Neural cell (in vitro differentiated cells): ENCODE data around the gene KLHL30. TPM values are rescaled to one million over a fixed set of nuclear protein-coding genes. Genes with fewer than 3 reads are reported as not detected.

Experiments used
- H2AFZ ChIP-seq: fragments of 200-600, 300-800 bp; sonication (generic), shearing (Covaris generic); 2 replicates; pipeline ENCODE4 v1.6.0; 2014; ENCODE audit warnings: low read depth, mild to moderate bottlenecking, antibody characterized with exemption, low read length, moderate library complexity
- H3F3A ChIP-seq: fragments of 200-600 bp; shearing (Covaris generic); 2 replicates; pipeline ENCODE4 v1.6.1; 2016; ENCODE audit warnings: mild to moderate bottlenecking, moderate library complexity, mixed read lengths, antibody characterized with exemption, low read length; ENCODE audit not compliant: insufficient read depth, poor library complexity, severe bottlenecking
- H3K27ac ChIP-seq: fragments of 200-600, 300-800 bp; sonication (generic), shearing (Covaris generic); 2 replicates; pipeline ENCODE4 v1.5.1; 2014; ENCODE audit warnings: mild to moderate bottlenecking, low read length, moderate library complexity
- H3K27me3 ChIP-seq: fragments of 300-800, 200-600 bp; sonication (generic), shearing (Covaris generic); 2 replicates; pipeline ENCODE4 v1.6.0; 2014; ENCODE audit warnings: mild to moderate bottlenecking, low read depth, low read length, moderate library complexity; ENCODE audit not compliant: insufficient read depth
- H3K36me3 ChIP-seq: fragments of 300-800, 200-600 bp; sonication (generic), shearing (Covaris generic); 2 replicates; pipeline ENCODE4 v1.5.1; 2014; ENCODE audit warnings: mild to moderate bottlenecking, antibody characterized with exemption, low read length, moderate library complexity; ENCODE audit not compliant: insufficient read depth
- H3K4me2 ChIP-seq: fragments of 300-800, 200-600 bp; sonication (generic), shearing (Covaris generic); 2 replicates; pipeline ENCODE4 v1.6.0; 2014; ENCODE audit warnings: mild to moderate bottlenecking, low read length
- H3K4me3 ChIP-seq: fragments of 300-800, 200-600 bp; sonication (generic), shearing (Covaris generic); 2 replicates; pipeline ENCODE4 v1.5.1; 2014; ENCODE audit warnings: mild to moderate bottlenecking, low read length, moderate library complexity
- H3K79me2 ChIP-seq: fragments of 200-600 bp; shearing (Covaris generic); replicated peaks from 2 replicates; pipeline ENCODE4 v1.6.0; 2014; ENCODE audit warnings: mild to moderate bottlenecking, low read length, moderate library complexity; ENCODE audit not compliant: insufficient read depth
- H3K9ac ChIP-seq: fragments of 300-800, 200-600 bp; sonication (generic), shearing (Covaris generic); 2 replicates; pipeline ENCODE4 v1.6.1; 2016; ENCODE audit warnings: mild to moderate bottlenecking, low read length, mixed read lengths
- H3K9me2 ChIP-seq: fragments of 200-600 bp; shearing (Covaris generic); 2 replicates; pipeline ENCODE4 v1.6.1; 2016; ENCODE audit warnings: mild to moderate bottlenecking, low read length, mixed read lengths; ENCODE audit not compliant: insufficient read depth
- H3K9me3 ChIP-seq: fragments of 200-600, 300-800 bp; sonication (generic), shearing (Covaris generic); 2 replicates; pipeline ENCODE4 v1.6.1; 2016; ENCODE audit warnings: mild to moderate bottlenecking, mixed run types, low read length, moderate library complexity, mixed read lengths
- H4K20me1 ChIP-seq: fragments of 200-600 bp; shearing (Covaris generic); 2 replicates; pipeline ENCODE4 v1.6.1; 2016; ENCODE audit warnings: mild to moderate bottlenecking, mixed run types; ENCODE audit not compliant: insufficient read depth
- EP300 ChIP-seq: fragments of 450-650 bp; conservative IDR thresholded peaks from 2 replicates; pipeline ENCODE4 v1.6.1; 2014; ENCODE audit warnings: antibody characterized with exemption, mild to moderate bottlenecking, moderate library complexity; ENCODE audit not compliant: poor library complexity, severe bottlenecking
- EZH2 ChIP-seq: fragments of 200-600, 300-800 bp; shearing (Covaris generic), sonication (generic); IDR thresholded peaks from 2 replicates; pipeline ENCODE4 v1.6.1; 2014; ENCODE audit warnings: antibody characterized with exemption, low read length, borderline replicate concordance, mild to moderate bottlenecking; ENCODE audit not compliant: insufficient read depth, poor library complexity, severe bottlenecking
- MXI1 ChIP-seq: fragments of 450-650 bp; conservative IDR thresholded peaks from 2 replicates; pipeline ENCODE4 v1.6.1; 2014; ENCODE audit warnings: antibody characterized with exemption, mild to moderate bottlenecking; ENCODE audit not compliant: poor library complexity, severe bottlenecking
- POLR2AphosphoS5 ChIP-seq: IDR thresholded peaks from 2 replicates; pipeline ENCODE4 v1.6.1; 2012
- RAD21 ChIP-seq: fragments of 450-650 bp; conservative IDR thresholded peaks from 2 replicates; pipeline ENCODE4 v1.6.1; 2014; ENCODE audit warnings: antibody characterized with exemption, mild to moderate bottlenecking, moderate library complexity
- SMC3 ChIP-seq: fragments of 450-650 bp; conservative IDR thresholded peaks from 2 replicates; pipeline ENCODE4 v1.6.1; 2014; ENCODE audit warnings: antibody characterized with exemption, mild to moderate bottlenecking, moderate library complexity; ENCODE audit not compliant: poor library complexity
- TAF1 ChIP-seq: IDR thresholded peaks from 2 replicates; pipeline ENCODE4 v1.6.1; 2012; ENCODE audit warnings: low read depth
- polyA plus RNA-seq: library from polyadenylated mRNA; depleted of rRNA; stranded (reverse); fragments of >200 nt; gene quantifications from 2 replicates; pipeline ENCODE4 v1.2.3, GENCODE V29; 2014
- TF ChIP-seq, protein P1 (sequence below): fragments of 450-650 bp; IDR thresholded peaks from 2 replicates; pipeline ENCODE4 v1.5.1; 2014; ENCODE audit warnings: antibody characterized with exemption, mild to moderate bottlenecking, moderate library complexity; ENCODE audit not compliant: poor library complexity, severe bottlenecking
- TF ChIP-seq, protein P2 (sequence below): IDR thresholded peaks from 2 replicates; pipeline ENCODE4 v1.6.1; 2012; ENCODE audit warnings: borderline replicate concordance

Gene KLHL30
- polyA plus RNA-seq, 1 donor from 2014 or later: not detected

GRCh38 chr2:238159661-238160205, 21.3 kb downstream of the KLHL30 start:
- Histone ChIP-seq H3K4me2 (no peak overlapping the region), H3K27ac (no peak overlapping the region), H4K20me1 (no peaks in the 10 kb centered on the region), H3K9me2 (no peaks in the 10 kb centered on the region), H2AFZ (no peak overlapping the region), H3F3A (no peaks in the 10 kb centered on the region), H3K9me3 (no peaks in the 10 kb centered on the region), H3K9ac (no peak overlapping the region), H3K36me3 (no peaks in the 10 kb centered on the region), H3K4me3 (no peak overlapping the region), H3K79me2 (no peaks in the 10 kb centered on the region), H3K27me3 (peaks cover 44% of the 10 kb centered on the region)
- TF ChIP-seq SMC3 (no peak), RAD21 (no peak), POLR2AphosphoS5 (no peak), TAF1 (no peak), EP300 (no peak), MXI1 (no peak), EZH2 (no peak)
- TF ChIP-seq, protein P1, sequence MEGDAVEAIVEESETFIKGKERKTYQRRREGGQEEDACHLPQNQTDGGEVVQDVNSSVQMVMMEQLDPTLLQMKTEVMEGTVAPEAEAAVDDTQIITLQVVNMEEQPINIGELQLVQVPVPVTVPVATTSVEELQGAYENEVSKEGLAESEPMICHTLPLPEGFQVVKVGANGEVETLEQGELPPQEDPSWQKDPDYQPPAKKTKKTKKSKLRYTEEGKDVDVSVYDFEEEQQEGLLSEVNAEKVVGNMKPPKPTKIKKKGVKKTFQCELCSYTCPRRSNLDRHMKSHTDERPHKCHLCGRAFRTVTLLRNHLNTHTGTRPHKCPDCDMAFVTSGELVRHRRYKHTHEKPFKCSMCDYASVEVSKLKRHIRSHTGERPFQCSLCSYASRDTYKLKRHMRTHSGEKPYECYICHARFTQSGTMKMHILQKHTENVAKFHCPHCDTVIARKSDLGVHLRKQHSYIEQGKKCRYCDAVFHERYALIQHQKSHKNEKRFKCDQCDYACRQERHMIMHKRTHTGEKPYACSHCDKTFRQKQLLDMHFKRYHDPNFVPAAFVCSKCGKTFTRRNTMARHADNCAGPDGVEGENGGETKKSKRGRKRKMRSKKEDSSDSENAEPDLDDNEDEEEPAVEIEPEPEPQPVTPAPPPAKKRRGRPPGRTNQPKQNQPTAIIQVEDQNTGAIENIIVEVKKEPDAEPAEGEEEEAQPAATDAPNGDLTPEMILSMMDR: no peak
- TF ChIP-seq, protein P2, sequence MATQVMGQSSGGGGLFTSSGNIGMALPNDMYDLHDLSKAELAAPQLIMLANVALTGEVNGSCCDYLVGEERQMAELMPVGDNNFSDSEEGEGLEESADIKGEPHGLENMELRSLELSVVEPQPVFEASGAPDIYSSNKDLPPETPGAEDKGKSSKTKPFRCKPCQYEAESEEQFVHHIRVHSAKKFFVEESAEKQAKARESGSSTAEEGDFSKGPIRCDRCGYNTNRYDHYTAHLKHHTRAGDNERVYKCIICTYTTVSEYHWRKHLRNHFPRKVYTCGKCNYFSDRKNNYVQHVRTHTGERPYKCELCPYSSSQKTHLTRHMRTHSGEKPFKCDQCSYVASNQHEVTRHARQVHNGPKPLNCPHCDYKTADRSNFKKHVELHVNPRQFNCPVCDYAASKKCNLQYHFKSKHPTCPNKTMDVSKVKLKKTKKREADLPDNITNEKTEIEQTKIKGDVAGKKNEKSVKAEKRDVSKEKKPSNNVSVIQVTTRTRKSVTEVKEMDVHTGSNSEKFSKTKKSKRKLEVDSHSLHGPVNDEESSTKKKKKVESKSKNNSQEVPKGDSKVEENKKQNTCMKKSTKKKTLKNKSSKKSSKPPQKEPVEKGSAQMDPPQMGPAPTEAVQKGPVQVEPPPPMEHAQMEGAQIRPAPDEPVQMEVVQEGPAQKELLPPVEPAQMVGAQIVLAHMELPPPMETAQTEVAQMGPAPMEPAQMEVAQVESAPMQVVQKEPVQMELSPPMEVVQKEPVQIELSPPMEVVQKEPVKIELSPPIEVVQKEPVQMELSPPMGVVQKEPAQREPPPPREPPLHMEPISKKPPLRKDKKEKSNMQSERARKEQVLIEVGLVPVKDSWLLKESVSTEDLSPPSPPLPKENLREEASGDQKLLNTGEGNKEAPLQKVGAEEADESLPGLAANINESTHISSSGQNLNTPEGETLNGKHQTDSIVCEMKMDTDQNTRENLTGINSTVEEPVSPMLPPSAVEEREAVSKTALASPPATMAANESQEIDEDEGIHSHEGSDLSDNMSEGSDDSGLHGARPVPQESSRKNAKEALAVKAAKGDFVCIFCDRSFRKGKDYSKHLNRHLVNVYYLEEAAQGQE: no peak

DNA sequence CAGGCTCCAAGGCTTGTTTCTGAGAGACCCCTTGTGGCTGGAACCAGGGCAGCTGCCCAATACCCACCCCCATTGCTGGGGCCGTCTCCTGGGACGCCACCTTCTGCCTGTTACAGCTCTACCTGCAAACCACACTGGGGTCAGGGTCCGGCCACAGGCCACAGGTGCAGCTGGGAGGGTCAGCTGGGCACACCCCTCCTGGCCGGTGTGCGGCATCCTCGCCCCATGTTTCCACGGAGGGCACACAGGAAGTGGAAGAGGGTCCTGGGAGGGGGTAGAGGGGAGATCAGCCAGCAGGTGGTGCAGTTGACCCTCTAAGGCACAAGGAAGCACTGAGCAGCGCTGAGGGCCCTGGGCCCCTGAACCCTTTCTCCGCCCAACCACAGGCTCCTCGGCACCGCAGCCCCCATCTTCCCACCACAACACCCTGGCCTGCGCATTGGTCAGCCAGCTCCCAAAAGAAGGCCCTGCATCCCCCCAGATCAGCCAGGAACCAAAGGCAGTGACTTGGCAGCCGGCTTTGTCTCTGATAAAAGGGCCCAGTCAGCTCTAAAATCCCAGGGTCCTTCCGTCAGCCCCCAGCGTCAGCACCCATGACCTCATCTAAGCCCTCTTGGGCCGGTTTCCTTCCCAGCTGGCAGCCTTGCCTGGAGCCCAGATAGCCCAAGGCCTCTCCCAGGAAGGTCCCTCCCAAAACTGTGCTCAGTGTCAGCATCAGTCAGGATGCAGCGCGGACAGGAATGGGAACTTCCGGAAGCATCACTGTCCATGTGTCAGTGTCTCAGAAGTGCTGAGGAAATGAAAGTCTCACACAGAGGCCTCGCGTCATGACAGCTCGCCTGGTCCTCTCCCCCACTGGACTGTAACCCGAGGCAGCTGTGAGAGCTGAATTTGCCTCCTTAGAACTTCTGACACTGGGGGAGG, 22.0 kb downstream of the KLHL30 start:
- no peaks in the 10 kb centered on the region for H3K79me2 ChIP-seq
- no peak overlapping the region for H3K9ac ChIP-seq
- no peak overlapping the region for H3K27ac ChIP-seq
- H3F3A ChIP-seq: no peaks in the 10 kb centered on the region
- H3K9me3 ChIP-seq: no peaks in the 10 kb centered on the region
- peaks cover 50% of the 10 kb centered on the region for H3K27me3 ChIP-seq
- no peak overlapping the region for H2AFZ ChIP-seq
- no peaks in the 10 kb centered on the region for H3K9me2 ChIP-seq
- H3K4me2 ChIP-seq: no peak overlapping the region
- no peaks in the 10 kb centered on the region for H4K20me1 ChIP-seq
- no peak overlapping the region for H3K4me3 ChIP-seq
- TF ChIP-seq, protein P2: no peak
- TF ChIP-seq POLR2AphosphoS5 (no peak), TAF1 (no peak), SMC3 (no peak), EZH2 (no peak), MXI1 (no peak), EP300 (no peak)
- no peaks in the 10 kb centered on the region for H3K36me3 ChIP-seq
